Myocyte (in vitro differentiated cells): ENCODE data around the gene VSTM1. TPM values are rescaled to one million over a fixed set of nuclear protein-coding genes. Genes with fewer than 3 reads are reported as not detected.
"Not testable (repeated sequence)": the region's sequence is repeated elsewhere in the genome, so short reads cannot be mapped to it uniquely, and the experiment has no call there.

Source experiments
- DNase-seq: peaks from one replicate; pipeline ENCODE4 v3.0.0-alpha.2; 2012; ENCODE audit warnings: low read depth
- polyA plus RNA-seq: library from polyadenylated mRNA; unstranded; fragments of >200 nt; gene quantifications from one replicate; pipeline ENCODE4 v1.2.1, GENCODE V29; 2012; ENCODE audit warnings: missing spikeins
- total RNA-seq: library from RNA; depleted of rRNA; stranded (reverse); fragments of >200 nt; gene quantifications from 2 replicates; pipeline ENCODE4 v1.2.3, GENCODE V29; 2014

Gene VSTM1, protein sequence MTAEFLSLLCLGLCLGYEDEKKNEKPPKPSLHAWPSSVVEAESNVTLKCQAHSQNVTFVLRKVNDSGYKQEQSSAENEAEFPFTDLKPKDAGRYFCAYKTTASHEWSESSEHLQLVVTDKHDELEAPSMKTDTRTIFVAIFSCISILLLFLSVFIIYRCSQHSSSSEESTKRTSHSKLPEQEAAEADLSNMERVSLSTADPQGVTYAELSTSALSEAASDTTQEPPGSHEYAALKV
- total RNA-seq: not detected in 2 replicates
- not detected for polyA plus RNA-seq

DNA sequence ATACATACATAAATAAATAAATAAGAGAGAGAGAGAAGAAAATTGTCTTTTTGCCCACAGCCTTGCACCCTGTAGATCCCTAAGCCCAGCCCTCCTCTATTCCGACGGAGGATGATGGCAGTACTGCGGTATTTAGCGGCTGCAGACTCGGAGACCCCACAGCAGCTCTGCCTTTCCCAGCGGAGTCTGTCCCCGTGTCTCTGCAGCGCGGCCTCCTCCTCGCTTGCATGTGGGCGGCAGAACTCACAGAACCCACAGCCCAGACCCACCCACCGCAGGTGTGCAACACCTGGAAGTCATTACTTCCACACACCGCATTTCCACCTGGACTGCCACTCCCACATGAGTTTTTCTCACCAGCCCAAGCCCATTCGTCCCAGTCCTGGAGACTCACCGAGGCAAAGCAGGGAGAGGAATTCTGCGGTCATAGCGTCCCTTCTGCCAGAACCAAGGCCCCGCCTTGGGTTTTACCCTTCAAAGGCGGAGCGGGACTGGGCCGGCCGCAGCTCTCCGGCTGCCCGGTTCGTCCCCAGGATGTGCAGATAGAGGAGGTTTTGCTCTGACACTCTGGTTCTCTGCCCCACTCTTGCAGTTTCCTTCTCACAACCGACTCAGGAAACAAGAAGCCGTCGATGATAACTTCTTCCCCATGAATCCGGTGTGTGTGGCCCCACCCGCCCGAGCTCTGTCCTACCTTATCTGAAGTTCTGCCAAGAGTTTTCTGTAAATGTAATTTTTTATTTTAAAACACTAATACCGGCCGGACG, at the start of gene VSTM1:
TSS of gene VSTM1 (minus strand) at position 548 of the 767 bp plus-strand sequence. CDS start at position 428, 120 bp downstream.
- no peak for DNase-seq

DNA sequence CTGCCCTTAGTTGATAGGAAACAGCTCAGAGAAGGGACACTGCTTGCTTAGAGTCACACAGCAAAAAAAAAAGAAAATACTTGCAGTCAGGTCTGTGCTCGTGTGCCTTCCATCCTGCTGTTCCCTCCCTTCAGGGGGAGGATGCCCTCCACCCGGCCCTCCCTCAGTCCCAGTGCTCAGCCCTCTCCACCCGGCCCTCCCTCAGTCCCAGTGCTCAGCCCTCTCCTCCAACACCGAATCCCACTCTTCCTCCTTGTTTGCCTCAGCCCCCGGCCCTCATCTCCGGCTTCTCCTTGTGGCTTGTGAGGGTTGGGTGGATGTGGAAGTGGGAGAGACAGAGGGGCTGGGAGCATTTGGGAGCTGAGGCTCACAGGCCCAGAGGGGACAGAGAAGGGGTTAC, 46.0 kb upstream of the VSTM1 start:
- no peak for DNase-seq

DNA sequence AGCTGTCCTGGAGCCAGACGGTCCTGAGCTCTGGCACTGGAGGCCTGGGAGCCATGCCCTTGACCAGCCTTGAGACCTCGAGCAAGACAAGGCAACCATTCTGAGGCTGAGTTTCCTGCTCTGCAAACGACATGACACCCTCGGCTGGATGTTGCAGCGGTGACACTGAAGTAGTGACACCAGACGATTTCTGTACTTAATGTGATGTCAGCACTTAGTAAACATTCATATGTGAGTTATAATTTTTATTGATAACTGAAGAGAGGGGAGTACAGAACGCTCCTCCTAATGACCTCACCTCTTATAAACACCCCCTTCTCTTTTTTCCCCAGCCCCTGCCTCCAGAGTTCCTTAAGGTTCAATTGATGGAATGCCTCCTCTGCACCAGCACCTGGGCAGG, 44.8 kb upstream of the VSTM1 start:
- no peak for DNase-seq

DNA sequence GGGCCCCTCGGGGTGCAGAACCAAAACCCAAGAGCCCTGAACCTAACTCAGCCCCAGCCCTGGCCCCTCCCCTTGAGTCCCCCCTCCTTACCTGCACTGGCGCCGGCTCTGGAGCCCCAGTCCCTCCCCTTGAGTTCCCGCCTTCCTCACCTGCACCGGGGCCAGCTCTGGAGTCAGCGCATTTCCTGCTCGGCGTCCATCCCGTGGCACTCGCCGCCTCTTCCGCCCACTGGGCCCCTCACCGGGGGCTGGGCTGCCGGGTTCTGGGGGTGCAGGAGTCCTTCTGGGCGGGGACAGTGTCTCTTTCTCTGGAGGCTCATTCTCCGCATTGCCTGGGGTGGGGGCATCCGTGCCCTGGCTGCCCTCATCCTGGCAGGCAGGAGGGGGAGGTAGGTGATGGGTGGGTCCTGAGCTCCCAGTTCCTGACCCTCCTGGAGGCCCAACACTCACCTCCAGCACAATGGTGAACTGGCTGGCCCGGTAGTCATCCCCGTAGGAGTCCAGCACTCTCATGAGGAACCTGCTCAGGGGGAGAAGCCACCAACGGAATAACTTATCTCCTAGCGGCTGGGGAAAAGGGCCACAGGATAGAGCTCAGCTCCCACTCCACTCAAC, 44.3 kb upstream of the VSTM1 start:
- DNase-seq: no peak

DNA sequence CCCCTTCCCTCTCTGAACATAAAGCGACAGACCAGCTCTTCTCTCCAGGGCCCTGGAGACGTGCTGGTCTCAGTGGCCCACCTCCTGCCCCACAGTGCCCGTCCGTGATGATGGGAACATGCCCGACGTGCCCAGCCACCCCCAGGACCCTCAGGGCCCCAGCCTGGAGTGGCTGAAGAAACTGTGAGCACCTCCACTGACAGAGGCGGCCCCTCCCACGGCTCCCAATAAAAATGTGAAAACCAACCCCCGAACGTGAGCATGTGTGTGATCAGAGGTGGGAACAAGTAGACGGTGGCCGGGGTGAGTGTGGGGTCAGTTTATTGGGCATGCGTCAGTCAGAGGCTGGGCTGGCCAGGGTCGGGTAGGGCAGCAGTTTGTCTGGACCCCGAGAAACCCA, 43.0 kb upstream of the VSTM1 start:
- no peak for DNase-seq

DNA sequence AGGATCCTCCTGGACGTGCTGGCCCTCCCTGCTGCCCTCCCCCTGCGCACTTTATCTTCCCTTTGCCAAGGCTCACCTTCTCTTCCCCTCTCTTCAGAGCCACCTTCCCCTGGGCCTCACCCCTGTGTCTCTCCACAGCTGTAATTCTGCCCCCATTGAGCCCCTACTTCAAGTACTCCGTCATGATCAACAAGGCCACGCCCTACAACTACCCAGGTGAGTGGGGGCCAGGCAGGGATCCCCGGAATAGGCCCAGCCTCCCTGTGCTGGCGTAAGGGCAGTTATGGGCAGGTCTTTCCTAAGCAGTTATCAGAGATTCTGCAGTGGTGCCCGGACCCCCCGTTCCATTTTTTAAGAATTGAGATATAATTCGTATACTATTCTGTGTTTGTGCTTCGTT, 42.1 kb upstream of the VSTM1 start:
- no peak for DNase-seq

DNA sequence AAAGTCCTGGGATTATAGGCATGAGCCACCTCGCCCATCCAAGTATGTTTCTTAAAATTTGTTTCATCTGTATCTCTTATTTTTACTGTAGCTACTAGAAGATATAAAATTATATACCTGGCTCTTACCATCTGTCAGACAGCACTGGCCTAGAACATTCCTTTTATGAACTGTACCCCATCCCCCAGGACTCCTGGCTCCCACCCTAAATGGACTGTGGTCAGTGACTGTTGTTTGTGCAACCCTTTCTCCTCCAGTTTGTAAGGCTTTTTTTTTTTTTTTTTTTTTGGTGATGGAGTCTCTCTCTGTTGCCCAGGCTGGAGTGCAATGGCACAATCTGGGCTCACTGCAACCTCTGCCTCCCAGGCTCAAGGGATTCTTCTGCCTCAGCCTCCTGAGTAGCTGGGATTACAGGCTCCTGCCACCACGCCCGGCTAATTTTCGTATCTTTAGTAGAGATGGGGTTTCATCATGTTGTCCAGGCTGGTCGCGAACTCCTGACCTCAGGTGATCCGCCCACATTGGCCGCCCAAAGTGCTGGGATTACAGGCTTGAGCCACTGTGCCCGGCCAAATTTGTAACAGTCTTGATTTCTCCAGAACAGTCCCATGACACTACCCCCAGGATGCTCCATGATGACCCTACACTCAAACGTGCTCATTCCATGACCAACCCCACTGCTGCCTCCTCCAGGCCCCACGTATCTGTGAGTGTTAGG, 41.5 kb upstream of the VSTM1 start:
- DNase-seq: no peak

DNA sequence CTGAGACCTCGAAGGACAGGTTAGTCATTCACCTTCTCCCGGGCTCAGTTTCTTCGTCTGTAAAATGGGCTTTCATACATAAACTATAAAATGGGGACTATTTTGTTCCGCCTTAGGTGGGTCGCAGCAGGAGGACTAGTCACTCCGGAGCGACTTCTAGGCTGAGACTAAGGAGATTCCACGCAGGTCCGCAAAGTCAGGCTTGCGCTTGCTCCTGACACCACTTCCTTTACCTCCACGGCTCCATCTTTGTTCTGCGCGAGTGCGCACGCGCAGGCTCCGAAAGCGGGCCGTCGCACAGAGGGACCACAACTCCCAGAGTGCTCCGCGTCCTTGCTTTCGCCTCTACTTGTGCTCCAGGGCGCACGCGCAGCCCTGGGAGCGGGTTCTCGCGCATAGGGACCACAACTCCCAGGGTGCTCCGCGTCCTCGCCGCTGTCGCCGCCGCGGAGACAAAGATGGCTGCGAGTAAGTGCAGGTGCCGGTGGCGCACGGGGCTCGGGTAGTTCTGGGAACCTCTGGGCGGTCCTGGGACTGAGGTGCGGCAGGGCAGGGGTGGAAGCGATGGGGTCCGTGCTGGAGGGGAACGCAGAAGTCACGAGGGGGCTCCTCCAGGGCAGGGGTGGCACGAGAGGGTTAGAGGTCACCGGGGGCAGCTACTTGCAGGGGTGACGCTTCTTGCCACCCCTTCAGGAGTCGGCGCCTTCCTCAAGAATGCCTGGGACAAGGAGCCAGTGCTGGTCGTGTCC, 38.9 kb upstream of the VSTM1 start, which contains the start of gene NDUFA3:
TSS of gene NDUFA3 (plus strand) at position 435 of the 749 bp plus-strand sequence. CDS start at position 459, 24 bp downstream.
- peak; percentile 99 for DNase-seq

DNA sequence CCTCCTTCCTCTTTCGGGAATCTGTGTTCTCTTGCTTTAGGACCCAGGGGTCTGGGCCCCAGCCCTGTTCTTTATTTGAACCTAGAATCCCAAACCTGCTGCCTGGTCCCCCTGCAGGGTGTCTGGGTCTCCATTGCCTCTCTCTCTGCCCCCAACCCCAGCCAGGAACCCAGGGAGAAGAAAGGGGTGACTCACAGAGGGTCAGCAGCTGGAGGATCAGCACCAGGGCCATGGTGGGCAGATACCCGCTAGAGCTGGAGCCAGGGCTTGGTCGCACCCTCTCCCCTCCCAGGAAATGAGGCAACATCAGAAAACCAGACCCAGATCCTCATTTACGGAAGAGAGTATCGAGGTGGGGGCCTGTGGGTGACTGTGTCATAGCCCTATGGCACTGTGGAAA, 36.9 kb upstream of the VSTM1 start, which contains the start of gene OSCAR:
TSS of gene OSCAR (minus strand) at position 243 of the 400 bp plus-strand sequence. CDS start at position 232, 11 bp downstream.
- no peak for DNase-seq

DNA sequence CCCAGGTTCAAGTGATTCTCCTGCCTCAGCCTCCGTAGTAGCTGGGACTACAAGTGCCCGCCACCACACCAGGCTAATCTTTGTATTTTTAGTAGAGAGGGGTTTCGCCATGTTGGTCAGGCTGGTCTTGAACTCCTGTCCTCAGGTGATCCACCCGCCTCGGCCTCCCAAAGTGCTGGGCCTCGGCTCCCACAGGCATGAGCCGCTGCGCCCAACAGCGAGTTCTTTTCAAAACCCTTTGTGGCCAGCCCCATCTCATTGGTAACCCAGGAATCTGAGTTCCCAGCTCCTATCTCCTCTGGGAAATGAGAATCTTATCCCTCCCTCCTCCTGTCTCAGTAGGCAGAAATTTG, 36.2 kb upstream of the VSTM1 start:
- not testable (repeated sequence) for DNase-seq

DNA sequence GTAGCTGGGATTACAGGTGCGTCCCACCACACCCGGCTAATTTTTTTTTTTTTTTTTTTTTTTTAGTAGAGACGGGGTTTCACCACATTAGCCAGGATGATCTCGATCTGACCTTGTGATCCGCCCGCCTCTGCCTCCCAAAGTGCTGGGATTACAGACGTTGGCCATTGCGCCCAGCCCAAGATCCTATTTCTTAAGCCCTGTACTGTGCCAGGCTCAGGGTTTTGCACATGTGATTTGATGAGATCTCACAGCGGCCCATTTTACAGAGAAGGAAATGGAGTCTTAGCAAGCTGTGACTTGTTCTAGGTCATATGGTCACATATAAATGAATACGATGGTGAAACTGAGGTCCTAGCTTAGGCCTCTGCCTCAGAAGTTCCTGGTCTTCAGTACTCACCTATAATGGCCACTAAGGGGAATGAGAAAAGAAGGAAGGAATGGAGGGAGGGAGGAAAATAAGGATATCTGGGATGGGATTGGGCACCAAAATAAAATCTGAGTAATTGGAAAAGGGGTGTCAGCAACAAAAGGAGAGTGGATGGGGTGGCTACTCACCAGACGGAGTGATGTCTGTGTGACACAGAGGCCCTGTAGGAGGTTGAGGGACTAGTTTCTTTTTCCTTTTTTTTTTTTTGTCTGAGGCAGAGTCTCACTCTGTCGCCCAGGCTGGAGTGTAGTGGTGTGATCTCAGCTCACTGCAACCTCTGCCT, 35.6 kb upstream of the VSTM1 start:
- no peak for DNase-seq

DNA sequence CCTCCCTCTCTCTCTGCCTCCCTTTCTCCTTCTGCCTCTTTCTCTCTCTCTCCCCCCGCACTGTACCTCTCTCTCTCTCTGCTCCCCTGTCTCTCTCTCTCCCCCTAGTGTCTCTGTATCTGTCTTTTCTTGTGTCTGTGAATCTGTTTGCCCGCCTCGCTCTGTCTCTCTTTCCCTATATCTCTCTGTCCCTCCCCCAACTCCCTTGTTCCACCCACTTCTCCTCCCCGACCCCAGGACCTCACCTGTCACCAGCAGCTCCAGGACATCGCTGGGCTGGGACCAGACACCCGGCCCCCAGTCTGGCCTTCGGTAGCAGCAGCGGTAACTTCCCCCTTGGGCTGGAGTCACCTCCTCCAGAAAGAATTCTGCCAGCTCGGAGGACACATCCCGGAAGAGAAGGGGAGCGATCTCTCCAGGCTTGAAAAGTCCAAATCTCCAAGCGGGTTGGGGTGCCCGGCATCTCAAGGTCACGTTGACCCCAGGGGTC, 33.0 kb upstream of the VSTM1 start:
- DNase-seq: peak; percentile 35

DNA sequence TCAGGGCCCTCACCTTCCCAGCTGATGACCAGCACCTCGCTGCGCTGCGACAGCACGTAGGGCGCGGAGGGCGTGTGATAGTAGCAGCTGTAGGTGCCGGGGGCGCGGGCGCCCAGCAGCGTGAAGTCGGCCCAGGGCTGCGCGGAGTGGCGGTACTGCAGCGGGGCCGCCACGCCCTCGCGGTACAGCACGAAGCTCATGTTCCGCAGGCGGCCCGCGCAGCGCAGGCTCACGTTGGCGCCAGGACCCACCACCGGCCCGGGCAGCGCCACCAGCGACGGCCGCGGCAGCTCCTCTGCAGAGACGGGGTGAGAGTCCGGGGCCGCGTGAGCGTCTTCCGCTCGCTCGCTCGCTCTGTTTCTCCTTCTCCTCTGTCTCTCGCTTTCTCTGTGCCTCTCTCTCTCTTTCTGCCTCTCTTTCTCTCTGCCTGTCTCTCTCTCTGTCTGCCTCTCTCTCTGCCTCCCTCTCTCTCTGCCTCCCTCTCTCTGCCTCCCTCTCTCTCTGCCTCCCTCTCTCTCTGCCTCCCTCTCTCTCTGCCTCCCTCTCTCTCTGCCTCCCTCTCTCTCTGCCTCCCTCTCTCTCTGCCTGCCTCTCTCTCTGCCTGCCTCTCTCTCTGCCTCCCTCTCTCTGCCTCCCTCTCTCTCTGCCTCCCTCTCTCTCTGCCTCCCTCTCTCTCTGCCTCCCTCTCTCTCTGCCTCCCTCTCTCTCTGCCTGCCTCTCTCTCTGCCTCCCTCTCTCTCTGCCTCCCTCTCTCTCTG, 32.3 kb upstream of the VSTM1 start:
- DNase-seq: peak; percentile 43

DNA sequence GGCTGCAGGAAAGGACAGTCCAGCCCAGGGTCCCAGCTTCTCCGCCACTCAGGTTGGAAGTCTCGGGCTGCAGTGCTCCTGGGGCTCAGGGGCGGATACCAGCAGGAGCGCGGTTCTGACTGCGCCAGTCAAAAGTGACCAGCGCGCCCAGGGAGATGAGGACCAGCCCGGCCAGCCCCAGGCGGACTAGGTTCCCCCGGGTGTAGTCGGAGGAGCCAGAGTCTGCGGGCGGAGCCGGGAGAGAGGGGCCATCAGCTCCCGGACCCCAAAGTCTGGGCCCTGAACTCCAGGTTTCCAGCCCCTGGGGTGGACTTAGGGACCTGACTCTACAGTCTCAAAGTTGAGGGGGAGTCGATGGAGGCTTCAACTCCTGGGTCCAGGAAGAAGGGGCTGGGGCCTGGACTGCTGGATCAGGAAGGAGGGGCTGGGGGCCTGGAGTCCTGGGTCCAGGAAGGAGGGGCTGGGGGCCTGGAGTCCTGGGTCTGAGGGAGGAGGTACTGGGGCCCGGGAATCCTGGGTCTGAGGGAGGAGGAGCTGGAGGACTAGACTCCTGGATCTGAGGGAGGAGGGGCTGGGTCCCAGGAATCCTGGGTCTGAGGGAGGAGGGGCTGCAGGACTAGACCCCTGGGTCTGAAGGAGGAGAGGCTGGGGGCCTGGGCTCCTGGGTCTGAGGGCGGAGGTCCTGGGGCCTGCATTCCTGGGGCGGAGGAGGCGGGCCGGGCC, 31.6 kb upstream of the VSTM1 start:
- no peak for DNase-seq

DNA sequence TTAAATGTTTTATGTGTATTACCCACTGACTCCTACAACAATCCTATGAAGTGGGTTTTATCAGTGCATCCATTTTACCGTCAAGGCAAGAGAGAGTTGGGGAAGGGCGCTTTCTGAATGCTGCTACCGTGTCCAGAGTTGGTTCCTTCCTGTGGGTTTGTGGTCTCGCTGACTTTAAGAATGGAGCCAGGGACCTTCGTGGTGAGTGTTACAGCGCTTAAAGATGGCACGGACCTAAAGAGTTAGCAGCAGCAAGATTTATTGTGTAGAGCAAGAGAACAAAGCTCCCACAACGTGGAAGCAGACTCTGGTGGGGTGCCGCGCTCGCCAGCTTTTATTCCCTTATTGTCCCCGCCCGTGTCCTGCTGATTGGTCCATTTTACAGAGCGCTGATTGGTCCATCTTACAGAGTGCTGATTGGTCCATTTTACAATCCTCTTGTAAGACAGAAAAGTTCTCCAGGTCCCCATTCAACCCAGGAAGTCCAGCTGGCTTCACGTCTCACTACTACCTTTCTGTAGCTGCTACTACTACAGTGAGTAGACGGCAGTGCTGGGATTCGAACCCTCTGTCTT, 30.8 kb upstream of the VSTM1 start:
- DNase-seq: no peak

DNA sequence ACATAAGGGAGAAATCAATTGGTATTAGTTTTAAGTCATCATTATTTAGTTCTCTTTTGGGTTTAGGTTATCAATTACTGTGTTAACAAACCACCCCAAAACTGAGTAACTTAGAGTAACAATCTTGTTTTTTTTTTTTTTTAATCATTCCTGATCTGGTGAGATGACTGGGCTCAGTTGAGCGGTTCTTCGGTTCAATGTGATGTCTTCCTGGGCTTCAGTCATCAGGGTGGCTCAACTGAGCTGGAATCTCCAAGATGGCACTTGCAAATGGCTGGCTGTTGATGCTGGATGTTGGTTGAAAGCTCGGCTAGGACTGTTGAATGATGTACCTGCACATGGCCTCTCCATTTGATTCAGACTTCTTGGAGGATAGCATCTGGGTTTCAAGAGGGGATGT, 20.7 kb upstream of the VSTM1 start:
- no peak for DNase-seq

DNA sequence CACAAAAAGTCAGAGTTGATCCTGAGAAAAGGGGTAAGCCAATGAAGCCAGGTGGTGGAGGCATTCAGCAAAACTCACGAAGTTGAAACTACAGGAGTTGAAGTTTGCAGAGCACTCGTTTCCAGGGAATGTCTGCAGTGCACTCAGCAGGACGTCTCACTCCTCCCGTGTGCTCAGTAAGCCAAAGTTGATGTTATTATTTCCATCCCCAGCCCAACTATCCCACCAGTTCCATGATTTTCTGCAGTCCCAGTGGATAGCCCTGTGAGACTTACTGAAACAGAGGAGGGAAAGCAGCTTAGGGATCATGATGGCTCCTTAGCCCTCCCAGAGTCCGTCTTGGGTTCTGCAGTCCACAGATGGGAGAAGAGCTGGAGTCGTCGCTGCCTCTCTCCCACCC, 17.3 kb upstream of the VSTM1 start, which contains the start of gene TARM1:
TSS of gene TARM1 (minus strand) at position 334 of the 400 bp plus-strand sequence. CDS start at position 309, 25 bp downstream.
- DNase-seq: no peak

DNA sequence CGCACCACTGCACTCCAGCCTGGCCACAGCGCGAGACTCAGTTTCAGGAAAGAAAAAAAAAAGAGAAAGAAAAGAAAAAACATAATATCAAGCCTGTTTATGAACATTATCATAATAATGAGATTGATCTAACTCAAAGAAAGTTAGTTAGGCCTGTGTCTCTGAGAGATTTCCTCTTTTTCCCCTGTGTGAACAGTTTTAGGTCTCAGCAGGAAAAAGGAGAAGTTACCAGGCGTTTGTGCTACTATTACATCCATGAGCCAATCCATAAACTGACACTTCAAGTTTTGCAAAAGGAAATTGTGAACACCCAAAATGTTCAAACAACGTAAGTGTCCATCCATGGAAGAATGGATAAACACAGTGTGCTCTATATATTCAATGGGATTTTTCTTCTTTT, 13.6 kb upstream of the VSTM1 start:
- DNase-seq: no peak
